ENCODE results near the gene ADGRD1.

GRCh38 chr12:131130311-131130911 lies 176.7 kb downstream of the ADGRD1 start:
- TF ChIP-seq POLR2AphosphoS5 (IDR thresholded peaks at IDR 0.05) (no peak), POLR2A (IDR thresholded peaks at IDR 0.05) (no peak), CTCF (IDR thresholded peaks at IDR 0.05) (no peak)
